Common myeloid progenitor, CD34-positive (primary cell): ENCODE measurements around the gene SHH.
"Not testable (repeated sequence)": the region's sequence is repeated elsewhere in the genome, so short reads cannot be mapped to it uniquely, and the experiment has no call there.

Experiments used
- CTCF ChIA-PET: fragments of 350-600 bp; sonication (Branson Sonifier 250); formaldehyde crosslinking; loops from one replicate; lab custom pipeline; 2021; ENCODE audit warnings: antibody characterized with exemption; lab: Charles Lee
- POLR2A ChIA-PET: fragments of 350-600 bp; sonication (Branson Sonifier 250); formaldehyde crosslinking; loops from one replicate; lab custom pipeline; 2021; ENCODE audit warnings: antibody characterized with exemption; lab: Charles Lee
- DNase-seq, 3 donors: peaks; one replicate each; pipeline versions ENCODE4 v3.0.0 to v3.0.0-alpha.2; 2013
- H3K27ac ChIP-seq, 2 experiments: 1 replicate in 1 of 2; 2 replicates in 1 of 2; pipeline ENCODE4 v1.7.0; 2013; ENCODE audit warnings: inconsistent platforms in 2 of 2, low read length in 2 of 2, mild to moderate bottlenecking in 2 of 2, low read depth in 1 of 2, moderate library complexity in 1 of 2; ENCODE audit not compliant: severe bottlenecking in 2 of 2, insufficient read depth in 1 of 2, poor library complexity in 1 of 2
- H3K27me3 ChIP-seq, 5 experiments: replicated peaks in 2 of 5; 1 replicate in 3 of 5; 2 replicates in 2 of 5; pipeline versions ENCODE4 v1.6.1 to v1.7.0; 2013; ENCODE audit warnings: low read length in 4 of 5, mild to moderate bottlenecking in 2 of 5, moderate library complexity in 2 of 5, inconsistent platforms in 1 of 5; ENCODE audit not compliant: insufficient read depth in 5 of 5, control insufficient read depth in 4 of 5
- H3K36me3 ChIP-seq, 4 experiments: 1 replicate in 2 of 4; 2 replicates in 2 of 4; pipeline versions ENCODE4 v1.6.1 to v1.7.0; 2013; ENCODE audit warnings: low read length in 3 of 4, control low read depth in 1 of 4, mild to moderate bottlenecking in 1 of 4; ENCODE audit not compliant: control insufficient read depth in 4 of 4, insufficient read depth in 4 of 4
- H3K4me1 ChIP-seq, 4 experiments: 1 replicate in 3 of 4; 2 replicates in 1 of 4; pipeline versions ENCODE4 v1.6.1 to v1.7.1; 2013; ENCODE audit warnings: low read length in 3 of 4, mild to moderate bottlenecking in 3 of 4, control low read depth in 1 of 4, inconsistent platforms in 1 of 4, moderate library complexity in 1 of 4; ENCODE audit not compliant: control insufficient read depth in 4 of 4, insufficient read depth in 4 of 4; ENCODE audit errors: control extremely low read depth in 1 of 4
- H3K4me3 ChIP-seq, 7 experiments: 1 replicate in 4 of 7; 2 replicates in 3 of 7; pipeline versions ENCODE4 v1.5.1 to v1.7.0; 2013; ENCODE audit warnings: mild to moderate bottlenecking in 7 of 7, low read length in 6 of 7, moderate library complexity in 6 of 7, inconsistent platforms in 2 of 7, low read depth in 2 of 7, control low read depth in 1 of 7; ENCODE audit not compliant: insufficient read depth in 4 of 7, control insufficient read depth in 1 of 7; ENCODE audit errors: extremely low read depth in 1 of 7
- H3K9me3 ChIP-seq, 5 experiments: 1 replicate in 4 of 5; 2 replicates in 1 of 5; pipeline versions ENCODE4 v1.6.1 to v1.7.1; 2013; ENCODE audit warnings: low read length in 4 of 5, mild to moderate bottlenecking in 2 of 5, inconsistent platforms in 1 of 5, low read depth in 1 of 5, moderate library complexity in 1 of 5; ENCODE audit not compliant: control insufficient read depth in 4 of 5, insufficient read depth in 2 of 5; ENCODE audit errors: control extremely low read depth in 1 of 5
- WGBS: methylation state at CpG from one replicate; pipeline ENCODE4 v1.1.5; 2013; ENCODE audit not compliant: insufficient coverage; 5-methylcytosine and 5-hydroxymethylcytosine counted together

Gene SHH

DNA sequence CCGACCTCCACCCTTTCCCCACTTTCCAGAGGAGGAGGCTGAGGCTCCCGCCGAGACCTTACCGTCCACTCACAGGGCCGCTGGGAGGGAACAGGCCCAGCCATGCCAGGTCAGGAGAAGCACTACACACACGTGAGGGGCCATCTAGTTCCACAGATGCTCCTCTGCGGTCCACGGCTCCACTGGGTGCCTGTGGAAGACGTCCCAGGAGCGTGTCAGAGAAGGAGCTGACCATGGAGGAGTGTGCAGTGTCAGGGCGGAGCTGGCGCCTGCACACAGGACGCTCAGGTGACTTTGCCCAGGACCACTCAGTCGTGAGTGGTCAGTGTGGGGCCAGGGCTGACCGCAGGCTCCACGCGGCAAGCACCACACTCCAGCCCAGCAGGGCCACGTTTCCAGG is 8.0 kb upstream of the SHH start:
- H3K9me3 ChIP-seq: no peaks in the 10 kb centered on the region
- ChIA-PET POLR2A (no interaction called here), CTCF (interaction anchor here (1.0 to 1.2 kb wide), 2 partner anchors 8 to 653 kb away, joined by 3 read pairs; partner anchors contain the start of gene SHH)
- H3K4me3 ChIP-seq: no peak overlapping the region
- H3K4me1 ChIP-seq: peaks cover 0 to 2% (median 1%) of the 10 kb centered on the region in 4 experiments
- no peaks in the 10 kb centered on the region for H3K36me3 ChIP-seq
- WGBS: 97% methylated on average over 18 of the region's 18 CpGs
- H3K27ac ChIP-seq: no peak overlapping the region
- DNase-seq: no peak
- peaks cover 0 to 66% (median 16%) of the 10 kb centered on the region in 5 experiments for H3K27me3 ChIP-seq

DNA sequence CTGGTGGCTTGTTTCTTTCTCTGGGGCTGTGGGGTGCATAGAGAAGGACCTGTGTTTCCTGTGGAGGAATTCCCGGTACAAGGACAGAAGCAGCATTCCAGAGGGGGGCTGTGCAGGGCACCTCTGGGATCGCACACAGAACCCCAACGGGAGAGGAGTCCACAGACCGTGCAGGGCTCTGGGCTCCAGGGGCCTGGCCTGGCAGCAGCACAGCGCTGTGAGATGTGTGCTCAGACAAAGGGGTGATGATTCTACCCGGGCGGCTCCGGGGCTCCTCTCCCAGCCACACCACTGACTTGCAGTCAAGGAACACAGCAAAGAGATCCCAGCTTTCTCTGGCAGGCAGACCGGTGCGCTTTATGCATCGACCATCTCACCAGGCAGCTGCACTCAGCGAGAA is 6.9 kb upstream of the SHH start:
- ChIA-PET CTCF (no interaction called here), POLR2A (no interaction called here)
- Histone ChIP-seq H3K27ac (no peak overlapping the region), H3K36me3 (no peaks in the 10 kb centered on the region), H3K9me3 (no peaks in the 10 kb centered on the region), H3K27me3 (peaks cover 0 to 66% (median 17%) of the 10 kb centered on the region in 5 experiments), H3K4me1 (peaks cover 0 to 2% (median 1%) of the 10 kb centered on the region in 4 experiments), H3K4me3 (no peak overlapping the region)
- no peak for DNase-seq
- 87% methylated on average over 12 of the region's 12 CpGs for WGBS

DNA sequence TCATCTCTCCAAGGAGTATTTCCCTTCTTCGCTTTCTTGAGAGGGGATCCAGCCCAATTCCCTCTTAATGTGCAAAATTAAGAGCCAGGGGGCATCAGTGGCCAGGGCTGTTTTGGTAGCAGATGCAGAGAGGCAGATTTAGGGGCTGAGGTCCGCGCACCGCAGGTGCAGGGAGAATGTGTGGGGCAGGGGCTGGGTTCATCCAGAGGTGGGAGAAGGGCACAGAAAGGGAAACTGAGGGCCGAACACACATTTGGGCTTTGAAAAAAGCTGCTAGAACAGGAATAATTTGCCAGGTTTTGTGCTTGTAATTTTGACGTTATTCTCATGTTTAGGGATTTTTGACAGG is 6.5 kb upstream of the SHH start:
- ChIA-PET POLR2A (no interaction called here), CTCF (no interaction called here)
- WGBS: 79% methylated on average over 5 of the region's 6 CpGs
- Histone ChIP-seq H3K36me3 (no peaks in the 10 kb centered on the region), H3K9me3 (no peaks in the 10 kb centered on the region), H3K4me1 (peaks cover 0 to 2% (median 1%) of the 10 kb centered on the region in 4 experiments), H3K27ac (no peak overlapping the region), H3K4me3 (no peak overlapping the region), H3K27me3 (peaks cover 0 to 69% (median 19%) of the 10 kb centered on the region in 5 experiments)
- no peak for DNase-seq

DNA sequence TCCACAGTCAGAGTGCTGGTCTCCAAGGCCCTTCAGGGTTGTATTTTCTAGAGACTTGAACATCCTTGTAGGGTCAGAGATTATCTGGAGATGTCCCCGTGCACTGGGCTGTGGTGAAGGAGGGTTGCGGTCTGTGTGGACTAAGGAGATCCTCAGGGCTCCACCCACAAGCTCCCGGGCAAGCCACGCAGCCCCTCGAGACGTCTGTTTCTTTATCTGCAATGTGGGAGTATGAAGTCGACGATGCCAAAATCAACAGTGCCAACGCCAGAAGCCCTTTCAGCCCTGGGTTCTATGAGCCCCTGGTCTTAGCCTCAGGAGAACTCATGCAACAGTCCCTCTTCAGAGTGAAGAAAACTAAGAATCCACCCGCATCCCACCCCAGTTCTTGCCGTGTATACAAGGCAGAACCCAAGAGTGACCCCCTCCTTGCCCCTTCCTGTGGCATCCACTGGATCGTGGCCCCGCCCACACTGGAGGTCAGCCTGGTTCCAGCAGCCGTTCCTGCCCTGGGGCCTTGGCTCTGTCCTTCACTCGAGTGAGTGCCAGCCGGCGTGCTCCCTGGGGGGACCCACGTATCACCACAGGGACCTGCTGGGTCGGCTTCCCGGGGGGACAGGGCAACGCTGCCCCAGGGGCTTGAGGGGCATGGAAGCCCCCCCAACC is 6.0 kb upstream of the SHH start:
- Histone ChIP-seq H3K36me3 (no peaks in the 10 kb centered on the region), H3K27ac (no peak overlapping the region), H3K27me3 (peaks cover 0 to 69% (median 17%) of the 10 kb centered on the region in 5 experiments), H3K9me3 (no peaks in the 10 kb centered on the region), H3K4me1 (peaks cover 0 to 2% (median 1%) of the 10 kb centered on the region in 4 experiments), H3K4me3 (no peak overlapping the region)
- DNase-seq: no peak
- WGBS: 91% methylated on average over 18 of the region's 21 CpGs
- ChIA-PET POLR2A (no interaction called here), CTCF (interaction anchor here (1.0 to 1.9 kb wide), 2 partner anchors 9 to 657 kb away, joined by 3 to 5 read pairs; no protein-coding TSS in a partner anchor)

DNA sequence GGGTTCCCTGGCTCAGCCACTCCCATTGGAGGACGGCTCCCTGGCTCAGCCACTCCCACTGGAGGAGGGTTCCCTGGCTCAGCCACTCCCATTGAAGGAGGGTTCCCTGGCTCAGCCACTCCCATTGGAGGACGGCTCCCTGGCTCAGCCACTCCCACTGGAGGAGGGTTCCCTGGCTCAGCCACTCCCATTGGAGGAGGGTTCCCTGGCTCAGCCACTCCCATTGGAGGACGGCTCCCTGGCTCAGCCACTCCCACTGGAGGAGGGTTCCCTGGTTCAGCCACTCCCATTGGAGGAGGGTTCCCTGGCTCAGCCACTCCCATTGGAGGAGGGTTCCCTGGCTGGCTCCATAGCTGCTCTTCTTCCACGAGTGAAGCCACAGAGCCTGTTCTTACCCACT is 5.3 kb upstream of the SHH start:
- POLR2A ChIA-PET: not testable (repeated sequence)

DNA sequence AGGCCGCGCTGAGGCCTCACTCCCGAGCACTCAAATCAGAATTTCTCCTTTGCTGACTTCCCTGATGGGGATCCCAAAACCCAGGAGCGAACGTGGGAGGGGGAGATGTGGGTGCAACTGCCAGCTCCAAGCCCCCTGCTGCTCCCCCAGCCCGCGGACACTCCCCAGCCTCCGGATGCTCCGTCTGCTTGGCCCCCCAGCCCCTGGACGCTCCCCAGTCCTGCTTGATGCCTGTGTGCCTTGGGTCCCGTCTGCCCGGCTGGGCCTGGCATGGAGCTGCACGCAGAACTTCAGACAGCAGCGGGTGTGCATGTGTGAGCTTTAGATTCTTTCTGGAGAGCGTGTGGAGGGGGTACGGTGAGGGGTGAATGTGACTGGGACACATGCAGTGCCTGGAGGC is 4.7 kb upstream of the SHH start:
- no peak for DNase-seq
- peaks cover 0 to 5% (median 3%) of the 10 kb centered on the region in 4 experiments for H3K4me1 ChIP-seq
- ChIA-PET POLR2A (no interaction called here), CTCF (interaction anchor here (0.9 to 1.9 kb wide), 5 partner anchors 8 to 658 kb away, joined by 3 to 5 read pairs (median 3); no protein-coding TSS in a partner anchor)
- H3K36me3 ChIP-seq: no peaks in the 10 kb centered on the region
- H3K4me3 ChIP-seq: no peak overlapping the region
- H3K27ac ChIP-seq: no peak overlapping the region
- WGBS: 94% methylated on average over 15 of the region's 16 CpGs
- H3K27me3 ChIP-seq: peaks cover 0 to 75% (median 24%) of the 10 kb centered on the region in 5 experiments
- no peaks in the 10 kb centered on the region for H3K9me3 ChIP-seq

More for the DNA sequence above, 5.3 kb upstream of the SHH start:
- H3K27ac ChIP-seq, H3K9me3 ChIP-seq, H3K4me3 ChIP-seq, H3K36me3 ChIP-seq, H3K4me1 ChIP-seq, DNase-seq: not testable (repeated sequence)
- 0% methylated on average over 1 of the region's 4 CpGs for WGBS
- CTCF ChIA-PET: interaction anchor here (0.9 to 1.9 kb wide), 4 partner anchors 9 to 657 kb away, joined by 3 to 5 read pairs (median 3); no protein-coding TSS in a partner anchor
- H3K27me3 ChIP-seq: peaks cover 0 to 70% (median 19%) of the 10 kb centered on the region in 5 experiments

DNA sequence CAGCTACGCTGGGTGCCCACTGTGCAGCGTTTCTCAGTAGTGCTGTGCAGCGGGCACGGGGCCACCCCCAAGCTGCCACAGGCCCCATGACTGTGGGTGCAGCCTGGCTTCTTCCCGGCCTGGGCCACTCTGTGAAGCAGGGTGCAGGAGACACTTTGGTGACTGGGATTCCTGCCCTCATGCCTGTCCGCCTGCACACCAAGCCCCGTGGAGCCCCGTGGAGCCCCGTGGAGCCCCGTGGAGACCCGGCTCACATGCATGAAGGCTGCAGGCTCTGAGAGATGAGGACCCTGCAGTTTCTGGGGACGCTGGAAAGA is 3.9 kb upstream of the SHH start:
- no peaks in the 10 kb centered on the region for H3K9me3 ChIP-seq
- peaks cover 0 to 10% (median 6%) of the 10 kb centered on the region in 4 experiments for H3K4me1 ChIP-seq
- H3K27ac ChIP-seq: no peak overlapping the region
- no peaks in the 10 kb centered on the region for H3K36me3 ChIP-seq
- no peak overlapping the region for H3K4me3 ChIP-seq
- H3K27me3 ChIP-seq: peaks cover 0 to 84% (median 28%) of the 10 kb centered on the region in 5 experiments
- DNase-seq: no peak
- POLR2A ChIA-PET: no interaction called here
- CTCF ChIA-PET: interaction anchor here (0.9 to 1.0 kb wide), 2 partner anchors 651 to 655 kb away, joined by 3 read pairs; no protein-coding TSS in a partner anchor
- WGBS: 95% methylated on average over 10 of the region's 12 CpGs
